ENCODE measurements around the gene RASA2. TPM values are rescaled to one million over a fixed set of nuclear protein-coding genes. Genes with fewer than 3 reads are reported as not detected.

The RASA2 gene
- total and polyA plus RNA-seq, 10 of the 15 experiments (the other 5 are each of a cell fraction or from before 2014, with no cell fraction given) = 1.9 to 9.4 (median 7.2) TPM

DNA sequence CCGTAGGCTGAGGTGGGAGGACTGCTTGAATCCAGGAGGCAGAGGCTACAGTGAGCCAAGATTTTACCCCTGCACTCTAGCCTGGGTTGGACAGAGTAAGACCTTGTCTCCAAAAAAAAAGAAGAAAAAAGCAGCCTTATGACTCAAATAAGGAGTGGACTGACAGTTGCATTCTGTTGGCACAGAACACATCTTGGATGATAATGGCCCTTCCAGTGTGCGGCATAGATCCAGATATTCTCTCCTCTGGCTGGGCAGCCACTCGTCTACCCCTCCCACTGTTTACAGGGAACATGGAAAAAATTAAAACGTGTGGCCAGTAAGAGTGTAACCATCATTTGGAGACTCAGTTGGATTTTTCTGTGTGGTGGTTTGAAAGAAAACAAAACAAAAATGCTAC is 132.6 kb downstream of the RASA2 start:
- Histone ChIP-seq H3K9me3 (replicated peaks; ENCODE audit: control insufficient read depth, insufficient read depth, low read length) (no peaks in the 10 kb centered on the region), H3K79me2 (ENCODE audit: control insufficient read depth, insufficient read depth, low read length) (no peaks in the 10 kb centered on the region), H3K4me3 (no peak overlapping the region), H3K4me1 (ENCODE audit: control insufficient read depth, insufficient read depth, low read length) (no peaks in the 10 kb centered on the region), H3K27me3 (replicated peaks in 1 of 2; ENCODE audit: control insufficient read depth in 2 of 2, insufficient read depth in 2 of 2, low read length in 1 of 2) (no peaks in the 10 kb centered on the region), H3K9ac (ENCODE audit: control insufficient read depth, insufficient read depth, low read length) (no peak overlapping the region), H3K4me2 (ENCODE audit: control insufficient read depth, insufficient read depth) (no peak overlapping the region), H3K36me3 (ENCODE audit: control insufficient read depth in 2 of 2, insufficient read depth in 2 of 2, low read length in 1 of 2) (no peaks in the 10 kb centered on the region), H3K27ac (ENCODE audit: control insufficient read depth, insufficient read depth) (no peak overlapping the region), H4K20me1 (ENCODE audit: control insufficient read depth, insufficient read depth) (no peaks in the 10 kb centered on the region), H2AFZ (ENCODE audit: control insufficient read depth, low read depth, low read length) (no peak overlapping the region)
- POLR2A ChIA-PET = no interaction called here
- intact Hi-C loops (cut with micrococcal nuclease; ENCODE audit: unreplicated experiment) = no loop called here
- RAD21 ChIA-PET (ENCODE audit: unreplicated experiment) = no interaction called here
- FAIRE-seq (no peak), ATAC-seq (no peak), DNase-seq (ENCODE audit: low read depth, low spot score) (no peak)
- 46% methylated on average over 4 of the region's 4 CpGs for WGBS (ENCODE audit: insufficient coverage, insufficient replicate concordance, low lambda C conversion rate, missing lambda C conversion rate)
- SMC1A ChIA-PET (ENCODE audit: uncharacterized antibody, unreplicated experiment) = no interaction called here
- TF ChIP-seq, protein P1, sequence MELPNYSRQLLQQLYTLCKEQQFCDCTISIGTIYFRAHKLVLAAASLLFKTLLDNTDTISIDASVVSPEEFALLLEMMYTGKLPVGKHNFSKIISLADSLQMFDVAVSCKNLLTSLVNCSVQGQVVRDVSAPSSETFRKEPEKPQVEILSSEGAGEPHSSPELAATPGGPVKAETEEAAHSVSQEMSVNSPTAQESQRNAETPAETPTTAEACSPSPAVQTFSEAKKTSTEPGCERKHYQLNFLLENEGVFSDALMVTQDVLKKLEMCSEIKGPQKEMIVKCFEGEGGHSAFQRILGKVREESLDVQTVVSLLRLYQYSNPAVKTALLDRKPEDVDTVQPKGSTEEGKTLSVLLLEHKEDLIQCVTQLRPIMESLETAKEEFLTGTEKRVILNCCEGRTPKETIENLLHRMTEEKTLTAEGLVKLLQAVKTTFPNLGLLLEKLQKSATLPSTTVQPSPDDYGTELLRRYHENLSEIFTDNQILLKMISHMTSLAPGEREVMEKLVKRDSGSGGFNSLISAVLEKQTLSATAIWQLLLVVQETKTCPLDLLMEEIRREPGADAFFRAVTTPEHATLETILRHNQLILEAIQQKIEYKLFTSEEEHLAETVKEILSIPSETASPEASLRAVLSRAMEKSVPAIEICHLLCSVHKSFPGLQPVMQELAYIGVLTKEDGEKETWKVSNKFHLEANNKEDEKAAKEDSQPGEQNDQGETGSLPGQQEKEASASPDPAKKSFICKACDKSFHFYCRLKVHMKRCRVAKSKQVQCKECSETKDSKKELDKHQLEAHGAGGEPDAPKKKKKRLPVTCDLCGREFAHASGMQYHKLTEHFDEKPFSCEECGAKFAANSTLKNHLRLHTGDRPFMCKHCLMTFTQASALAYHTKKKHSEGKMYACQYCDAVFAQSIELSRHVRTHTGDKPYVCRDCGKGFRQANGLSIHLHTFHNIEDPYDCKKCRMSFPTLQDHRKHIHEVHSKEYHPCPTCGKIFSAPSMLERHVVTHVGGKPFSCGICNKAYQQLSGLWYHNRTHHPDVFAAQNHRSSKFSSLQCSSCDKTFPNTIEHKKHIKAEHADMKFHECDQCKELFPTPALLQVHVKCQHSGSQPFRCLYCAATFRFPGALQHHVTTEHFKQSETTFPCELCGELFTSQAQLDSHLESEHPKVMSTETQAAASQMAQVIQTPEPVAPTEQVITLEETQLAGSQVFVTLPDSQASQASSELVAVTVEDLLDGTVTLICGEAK (IDR thresholded peaks at IDR 0.05; ENCODE audit: borderline replicate concordance) = no peak
- TF ChIP-seq, protein P2, sequence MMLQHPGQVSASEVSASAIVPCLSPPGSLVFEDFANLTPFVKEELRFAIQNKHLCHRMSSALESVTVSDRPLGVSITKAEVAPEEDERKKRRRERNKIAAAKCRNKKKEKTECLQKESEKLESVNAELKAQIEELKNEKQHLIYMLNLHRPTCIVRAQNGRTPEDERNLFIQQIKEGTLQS (IDR thresholded peaks at IDR 0.05; ENCODE audit: borderline replicate concordance, extremely low read depth, low read depth, low read length) = no peak
- TF ChIP-seq BRCA1 (IDR thresholded peaks at IDR 0.05; ENCODE audit: low read depth, low read length) = no peak
- TF ChIP-seq EGR1 (IDR thresholded peaks at IDR 0.05; ENCODE audit: borderline replicate concordance in 1 of 2, low read depth in 2 of 2, low read length in 2 of 2) = no peak
- TF ChIP-seq, protein P3, sequence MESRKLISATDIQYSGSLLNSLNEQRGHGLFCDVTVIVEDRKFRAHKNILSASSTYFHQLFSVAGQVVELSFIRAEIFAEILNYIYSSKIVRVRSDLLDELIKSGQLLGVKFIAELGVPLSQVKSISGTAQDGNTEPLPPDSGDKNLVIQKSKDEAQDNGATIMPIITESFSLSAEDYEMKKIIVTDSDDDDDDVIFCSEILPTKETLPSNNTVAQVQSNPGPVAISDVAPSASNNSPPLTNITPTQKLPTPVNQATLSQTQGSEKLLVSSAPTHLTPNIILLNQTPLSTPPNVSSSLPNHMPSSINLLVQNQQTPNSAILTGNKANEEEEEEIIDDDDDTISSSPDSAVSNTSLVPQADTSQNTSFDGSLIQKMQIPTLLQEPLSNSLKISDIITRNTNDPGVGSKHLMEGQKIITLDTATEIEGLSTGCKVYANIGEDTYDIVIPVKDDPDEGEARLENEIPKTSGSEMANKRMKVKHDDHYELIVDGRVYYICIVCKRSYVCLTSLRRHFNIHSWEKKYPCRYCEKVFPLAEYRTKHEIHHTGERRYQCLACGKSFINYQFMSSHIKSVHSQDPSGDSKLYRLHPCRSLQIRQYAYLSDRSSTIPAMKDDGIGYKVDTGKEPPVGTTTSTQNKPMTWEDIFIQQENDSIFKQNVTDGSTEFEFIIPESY (IDR thresholded peaks at IDR 0.05) = no peak
- no peak for TF ChIP-seq KLF5 (IDR thresholded peaks at IDR 0.05; ENCODE audit: partially characterized antibody)
- TF ChIP-seq TARDBP (IDR thresholded peaks at IDR 0.05; ENCODE audit: borderline replicate concordance) = no peak
- TF ChIP-seq, protein P4, sequence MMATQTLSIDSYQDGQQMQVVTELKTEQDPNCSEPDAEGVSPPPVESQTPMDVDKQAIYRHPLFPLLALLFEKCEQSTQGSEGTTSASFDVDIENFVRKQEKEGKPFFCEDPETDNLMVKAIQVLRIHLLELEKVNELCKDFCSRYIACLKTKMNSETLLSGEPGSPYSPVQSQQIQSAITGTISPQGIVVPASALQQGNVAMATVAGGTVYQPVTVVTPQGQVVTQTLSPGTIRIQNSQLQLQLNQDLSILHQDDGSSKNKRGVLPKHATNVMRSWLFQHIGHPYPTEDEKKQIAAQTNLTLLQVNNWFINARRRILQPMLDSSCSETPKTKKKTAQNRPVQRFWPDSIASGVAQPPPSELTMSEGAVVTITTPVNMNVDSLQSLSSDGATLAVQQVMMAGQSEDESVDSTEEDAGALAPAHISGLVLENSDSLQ (IDR thresholded peaks at IDR 0.05) = no peak
- TF ChIP-seq, protein P5, sequence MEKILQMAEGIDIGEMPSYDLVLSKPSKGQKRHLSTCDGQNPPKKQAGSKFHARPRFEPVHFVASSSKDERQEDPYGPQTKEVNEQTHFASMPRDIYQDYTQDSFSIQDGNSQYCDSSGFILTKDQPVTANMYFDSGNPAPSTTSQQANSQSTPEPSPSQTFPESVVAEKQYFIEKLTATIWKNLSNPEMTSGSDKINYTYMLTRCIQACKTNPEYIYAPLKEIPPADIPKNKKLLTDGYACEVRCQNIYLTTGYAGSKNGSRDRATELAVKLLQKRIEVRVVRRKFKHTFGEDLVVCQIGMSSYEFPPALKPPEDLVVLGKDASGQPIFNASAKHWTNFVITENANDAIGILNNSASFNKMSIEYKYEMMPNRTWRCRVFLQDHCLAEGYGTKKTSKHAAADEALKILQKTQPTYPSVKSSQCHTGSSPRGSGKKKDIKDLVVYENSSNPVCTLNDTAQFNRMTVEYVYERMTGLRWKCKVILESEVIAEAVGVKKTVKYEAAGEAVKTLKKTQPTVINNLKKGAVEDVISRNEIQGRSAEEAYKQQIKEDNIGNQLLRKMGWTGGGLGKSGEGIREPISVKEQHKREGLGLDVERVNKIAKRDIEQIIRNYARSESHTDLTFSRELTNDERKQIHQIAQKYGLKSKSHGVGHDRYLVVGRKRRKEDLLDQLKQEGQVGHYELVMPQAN (conservative IDR thresholded peaks at IDR 0.05) = no peak
- TF ChIP-seq RFX5 (IDR thresholded peaks at IDR 0.05; ENCODE audit: low read depth, low read length) = no peak
- no peak for TF ChIP-seq KAT2A (conservative IDR thresholded peaks at IDR 0.05; ENCODE audit: control insufficient read depth, low read depth, low read length)
- no peak for TF ChIP-seq ZNF622 (IDR thresholded peaks at IDR 0.05)
- no peak for TF ChIP-seq POLR2AphosphoS5 (IDR thresholded peaks at IDR 0.05; ENCODE audit: low read length)
- no peak for TF ChIP-seq RAD21 (IDR thresholded peaks at IDR 0.05; ENCODE audit: insufficient read depth, low read depth, low read length)
- BruUV-seq (replicated peaks) = no TSS peak
- CTCF ChIA-PET = no interaction called here
- in situ Hi-C loops (cut with MboI) = no loop called here

All from GM12878 (cell line).